Measurements from ENCODE around the gene ENO3.

The ENO3 gene

DNA sequence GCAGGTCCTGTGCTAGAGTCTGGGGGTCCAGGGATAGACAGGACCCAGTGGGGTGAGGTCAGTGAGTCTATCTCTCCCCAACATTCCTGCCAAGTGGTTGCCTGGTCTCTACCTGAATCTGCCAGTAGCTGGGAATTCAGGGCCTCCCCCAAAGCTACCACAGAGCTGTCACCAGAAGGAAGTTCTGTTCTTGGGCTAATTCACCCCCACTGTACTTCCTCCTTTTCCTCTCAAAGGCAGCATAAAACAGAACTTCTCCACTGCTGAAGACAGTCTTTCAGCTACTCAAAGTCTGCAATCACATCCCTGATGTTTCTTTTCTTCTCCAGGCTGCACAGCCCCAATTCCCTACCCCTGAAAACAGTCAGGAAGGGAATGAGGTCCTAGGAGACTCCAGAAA lies 27.8 kb downstream of the ENO3 start:
- no peak for DNase-seq

DNA sequence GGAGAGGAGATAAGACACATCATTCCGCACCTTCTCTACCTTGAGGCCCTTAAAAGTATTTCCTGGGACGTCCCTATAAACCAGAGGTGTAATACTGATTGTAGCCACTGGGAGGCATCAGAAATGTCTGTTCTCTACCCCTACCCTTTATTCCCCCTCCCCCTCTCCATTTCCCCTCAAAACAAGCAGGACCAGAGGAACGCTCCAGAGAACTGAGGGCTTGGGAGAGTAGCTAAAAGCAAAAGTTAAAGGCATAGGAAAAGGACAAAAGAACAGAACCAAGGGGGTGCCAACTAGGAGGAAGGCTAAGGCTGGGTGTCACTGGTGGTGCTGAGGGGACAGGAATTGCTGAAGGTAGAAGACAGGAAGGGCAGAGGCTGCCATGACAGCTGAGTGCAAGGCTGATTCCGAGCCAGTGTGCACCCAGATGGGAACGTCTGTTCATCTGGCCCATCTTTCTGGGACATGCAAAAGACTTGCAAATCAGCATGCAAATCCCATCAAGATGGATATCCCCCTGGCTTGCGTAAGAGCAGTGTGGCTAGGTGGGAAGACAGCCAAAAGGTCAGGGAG lies 29.8 kb downstream of the ENO3 start:
- no peak for DNase-seq

GRCh38 chr17:4982305-4982704 lies 31.4 kb downstream of the ENO3 start:
- no peak for DNase-seq

DNA sequence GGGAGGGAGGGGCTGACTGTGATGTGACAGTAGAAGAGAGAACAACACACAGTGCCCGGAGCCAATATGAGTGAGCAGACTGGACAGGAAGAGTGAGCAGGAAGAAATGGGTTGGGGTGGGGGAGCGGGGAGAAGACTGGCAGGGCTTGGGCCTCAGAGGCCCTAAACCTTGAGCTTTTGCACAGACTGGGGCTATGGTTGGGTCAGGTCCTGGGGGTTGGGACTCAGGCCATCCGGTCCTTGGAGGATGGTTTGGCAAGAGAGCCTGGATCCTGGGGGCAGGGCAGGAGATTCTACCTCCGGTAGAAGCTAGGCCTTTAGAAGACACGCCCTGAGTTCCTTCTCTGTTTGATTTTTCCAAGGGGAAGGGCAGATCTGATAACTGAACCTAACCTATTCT lies 35.5 kb downstream of the ENO3 start:
- peak; percentile 34 for DNase-seq

- peak; percentile 55 for DNase-seq
Measured at GRCh38 chr17:4986951-4987766, 36.2 kb downstream of the ENO3 start, which contains the start of gene CAMTA2. TSS of gene CAMTA2 (minus strand) at chr17:4987675. CDS start at chr17:4986222, 1,453 bp downstream.

- no peak for DNase-seq
Measured at GRCh38 chr17:4987767-4988567, 37.0 kb downstream of the ENO3 start.

DNA sequence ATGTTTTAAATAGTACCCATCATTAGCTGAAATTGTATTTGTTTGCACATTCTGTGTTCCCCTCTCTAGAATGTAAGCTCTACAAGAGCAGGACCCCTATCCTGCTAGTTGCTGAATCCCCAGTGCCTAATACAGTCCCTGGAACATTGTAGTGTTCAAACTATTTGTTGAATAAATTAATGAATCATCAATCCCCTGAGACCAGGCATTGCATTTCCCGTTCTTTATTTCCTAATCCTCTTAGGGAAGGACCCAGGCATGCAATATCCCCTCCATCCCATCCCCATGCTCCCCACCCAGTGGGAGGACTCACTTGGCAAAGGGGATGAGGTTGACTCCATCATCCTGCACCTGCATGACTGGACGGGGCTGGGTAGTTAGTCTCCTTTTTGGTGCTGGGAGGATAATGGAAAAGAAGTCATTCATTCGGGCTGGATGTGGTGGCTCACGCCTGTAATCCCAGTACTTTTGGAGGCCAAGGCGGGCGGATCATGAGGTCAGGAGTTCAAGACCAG lies 43.2 kb downstream of the ENO3 start:
- DNase-seq, result no peak

DNA sequence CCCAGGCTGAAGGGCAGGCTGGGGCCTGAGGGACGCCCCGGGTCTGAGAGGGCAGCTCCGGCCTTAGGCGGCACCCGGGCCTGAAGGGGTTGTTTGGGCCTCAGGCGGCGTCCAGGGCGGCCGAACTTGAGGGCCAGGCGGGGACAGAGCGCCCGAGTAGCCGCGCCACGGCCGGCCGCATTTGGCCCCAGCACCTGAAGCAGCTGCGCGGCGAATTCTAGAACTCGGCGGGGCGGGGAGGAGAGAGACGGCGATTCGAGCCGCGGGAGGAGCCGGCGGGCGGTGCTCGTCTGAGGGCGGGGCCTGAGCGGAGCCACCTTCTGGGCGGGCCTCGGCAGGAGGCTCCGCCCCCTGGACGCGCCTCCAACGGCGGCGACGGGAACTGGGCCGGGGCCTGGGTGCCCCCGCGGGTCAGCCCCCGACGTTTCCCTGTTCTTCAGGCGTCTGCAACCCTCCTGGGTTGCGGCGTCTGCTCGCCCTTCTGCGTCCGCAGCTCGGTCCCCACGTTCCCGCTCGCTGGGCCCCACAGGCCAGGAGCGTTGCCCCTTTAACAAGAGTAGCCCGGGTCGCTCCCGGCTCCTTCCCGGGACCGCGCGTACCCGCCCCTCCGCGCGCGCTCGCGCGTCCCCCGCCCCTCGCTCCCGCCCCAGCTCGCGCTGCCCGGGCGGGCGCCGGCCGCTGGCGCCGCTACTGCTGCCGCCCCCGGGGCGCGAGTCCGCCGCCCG lies 46.5 kb downstream of the ENO3 start, which contains the start of the genes INCA1 and KIF1C:
Gene INCA1, minus strand, starts transcription at position 221 of the 725 bp plus-strand sequence. CDS start 3,085 bp downstream, outside the sequence.
Gene KIF1C, plus strand, starts transcription at position 649 of the 725 bp plus-strand sequence. CDS start 2,297 bp downstream, outside the sequence.
- DNase-seq, result peak; percentile 80

GRCh38 chr17:4998027-4998731 lies 47.3 kb downstream of the ENO3 start:
- no peak for DNase-seq

- peak; percentile 21 for DNase-seq
Measured at GRCh38 chr17:4998732-4999429, 48.0 kb downstream of the ENO3 start.

DNA sequence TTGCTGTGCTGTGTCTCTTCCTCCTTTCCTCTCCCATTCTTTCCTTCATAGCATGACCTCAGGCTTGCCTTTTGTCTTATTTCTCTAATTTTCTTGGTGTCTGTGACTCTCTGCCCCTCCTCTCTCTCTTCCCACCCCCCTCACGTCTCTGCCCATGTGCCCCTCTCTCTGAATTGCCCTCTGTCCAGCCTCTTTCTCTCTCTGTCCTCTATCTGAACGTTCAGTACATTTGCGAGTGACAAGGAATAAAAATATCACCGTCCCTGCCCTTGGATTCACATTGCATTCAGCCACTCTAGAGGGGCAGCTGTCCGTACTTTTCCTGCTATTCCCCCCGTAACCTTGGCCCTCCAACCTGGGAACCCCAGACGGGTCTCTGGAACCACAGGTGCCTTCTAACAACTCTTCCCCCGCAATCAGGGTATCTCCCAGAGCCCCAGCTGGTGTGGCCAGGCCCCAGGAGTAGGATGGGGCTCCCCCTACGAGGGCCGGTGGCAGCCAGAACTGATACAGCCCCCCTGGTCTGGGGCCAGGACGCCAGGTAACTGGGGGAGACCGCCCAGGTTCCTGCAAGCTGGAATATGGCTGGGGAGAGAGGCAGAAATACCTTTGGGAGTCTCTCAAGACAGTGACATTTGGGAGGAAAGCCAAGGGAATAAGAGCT lies 48.6 kb downstream of the ENO3 start:
- no peak for DNase-seq

GRCh38 chr17:5000237-5000639 lies 49.3 kb downstream of the ENO3 start:
- DNase-seq, result no peak

GRCh38 chr17:5002121-5002788 lies 51.3 kb downstream of the ENO3 start:
- DNase-seq, result no peak

DNA sequence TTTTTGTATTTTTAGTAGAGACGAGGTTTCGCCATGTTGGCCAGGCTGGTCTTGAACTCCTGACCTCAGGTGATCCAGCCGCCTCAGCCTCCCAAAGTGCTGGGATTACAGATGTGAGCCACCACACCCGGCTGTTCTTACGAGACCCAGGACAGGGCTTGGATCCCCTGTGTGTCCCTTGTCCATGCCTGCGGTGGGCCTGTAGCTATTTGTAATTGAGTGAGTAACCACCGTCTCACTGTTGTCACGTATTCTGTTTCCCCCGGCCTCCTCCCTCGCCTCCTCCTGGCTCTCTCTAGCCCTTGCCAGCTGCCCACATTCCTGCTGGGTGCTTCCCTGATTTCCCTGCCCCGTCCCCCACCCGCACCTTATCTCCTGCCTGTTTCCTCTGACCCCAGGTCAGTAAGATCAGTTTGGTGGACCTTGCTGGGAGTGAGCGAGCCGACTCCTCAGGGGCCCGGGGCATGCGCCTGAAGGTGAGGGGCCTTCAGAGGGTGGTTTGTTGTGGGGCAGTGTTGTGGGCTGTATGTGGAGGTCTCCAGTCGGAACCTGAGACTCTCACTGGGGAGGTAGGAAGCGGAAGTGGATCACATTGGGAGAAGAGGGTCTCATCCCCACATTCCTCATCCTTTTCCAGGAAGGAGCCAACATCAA lies 52.4 kb downstream of the ENO3 start:
- DNase-seq, result peak; percentile 62
